ENCODE data around the gene TRIM2. TPM values are rescaled to one million over a fixed set of nuclear protein-coding genes. Genes with fewer than 3 reads are reported as not detected.

Gene TRIM2
- total RNA-seq, 4 donors from 2014 or later = 5.8 to 18.9 (median 14.9) TPM

GRCh38 chr4:153169776-153170175 is 34.5 kb upstream of the TRIM2 start:
- TF ChIP-seq, protein P1, sequence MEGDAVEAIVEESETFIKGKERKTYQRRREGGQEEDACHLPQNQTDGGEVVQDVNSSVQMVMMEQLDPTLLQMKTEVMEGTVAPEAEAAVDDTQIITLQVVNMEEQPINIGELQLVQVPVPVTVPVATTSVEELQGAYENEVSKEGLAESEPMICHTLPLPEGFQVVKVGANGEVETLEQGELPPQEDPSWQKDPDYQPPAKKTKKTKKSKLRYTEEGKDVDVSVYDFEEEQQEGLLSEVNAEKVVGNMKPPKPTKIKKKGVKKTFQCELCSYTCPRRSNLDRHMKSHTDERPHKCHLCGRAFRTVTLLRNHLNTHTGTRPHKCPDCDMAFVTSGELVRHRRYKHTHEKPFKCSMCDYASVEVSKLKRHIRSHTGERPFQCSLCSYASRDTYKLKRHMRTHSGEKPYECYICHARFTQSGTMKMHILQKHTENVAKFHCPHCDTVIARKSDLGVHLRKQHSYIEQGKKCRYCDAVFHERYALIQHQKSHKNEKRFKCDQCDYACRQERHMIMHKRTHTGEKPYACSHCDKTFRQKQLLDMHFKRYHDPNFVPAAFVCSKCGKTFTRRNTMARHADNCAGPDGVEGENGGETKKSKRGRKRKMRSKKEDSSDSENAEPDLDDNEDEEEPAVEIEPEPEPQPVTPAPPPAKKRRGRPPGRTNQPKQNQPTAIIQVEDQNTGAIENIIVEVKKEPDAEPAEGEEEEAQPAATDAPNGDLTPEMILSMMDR (IDR thresholded peaks at IDR 0.05) = no peak

DNA sequence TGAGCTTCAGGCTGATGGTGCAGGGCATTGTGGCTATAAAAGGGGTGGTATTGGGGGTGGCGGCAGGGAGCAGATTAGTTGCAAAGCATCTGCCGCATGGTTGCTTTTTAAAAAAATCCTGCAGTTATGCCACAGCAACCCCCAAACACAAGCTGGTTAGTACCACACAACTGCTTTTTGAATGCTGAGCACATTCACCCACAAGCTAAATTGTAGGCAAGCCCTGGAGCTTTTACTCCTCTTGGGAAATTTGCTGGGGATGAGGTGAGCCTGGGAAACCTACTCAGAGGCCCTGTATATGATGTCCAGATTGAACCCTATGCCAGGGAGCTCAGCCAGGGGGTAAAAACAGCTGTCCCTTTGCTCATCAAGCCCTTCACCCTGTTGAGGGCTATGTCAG is 33.8 kb upstream of the TRIM2 start:
- Histone ChIP-seq H3K9me3 (no peaks in the 10 kb centered on the region), H3K4me1 (no peaks in the 10 kb centered on the region), H3K4me3 (no peak overlapping the region), H3K27ac (no peak overlapping the region), H3K36me3 (no peaks in the 10 kb centered on the region), H3K27me3 (no peaks in the 10 kb centered on the region)
- intact Hi-C loops (cut with DNase I) = no loop called here
- TF ChIP-seq POLR2A (IDR thresholded peaks at IDR 0.05) = no peak
- TF ChIP-seq, protein P1 (IDR thresholded peaks at IDR 0.05) = no peak
- 96 to 100% methylated on average over 2 of the region's 2 CpGs for WGBS, 2 donors
- DNase-seq = no peak

More at GRCh38 chr4:153169776-153170175, 34.5 kb upstream of the TRIM2 start:
- intact Hi-C loops (cut with DNase I) = no loop called here
- Histone ChIP-seq H3K36me3 (no peaks in the 10 kb centered on the region), H3K9me3 (no peaks in the 10 kb centered on the region), H3K27ac (no peak overlapping the region), H3K4me1 (no peaks in the 10 kb centered on the region), H3K4me3 (no peak overlapping the region), H3K27me3 (no peaks in the 10 kb centered on the region)
- 71 to 87% methylated on average over 8 of the region's 8 CpGs for WGBS, 2 donors
- DNase-seq = no peak

- WGBS, 2 donors = 93 to 98% methylated on average over 20 to 22 of the region's 22 CpGs
- Histone ChIP-seq H3K36me3 (no peaks in the 10 kb centered on the region), H3K4me3 (no peak overlapping the region), H3K4me1 (no peaks in the 10 kb centered on the region), H3K27me3 (no peaks in the 10 kb centered on the region), H3K27ac (no peak overlapping the region), H3K9me3 (no peaks in the 10 kb centered on the region)
- DNase-seq = no peak
- TF ChIP-seq POLR2A (IDR thresholded peaks at IDR 0.05) = no peak
- TF ChIP-seq, protein P1 (IDR thresholded peaks at IDR 0.05) = no peak
- intact Hi-C loops (cut with DNase I) = no loop called here
Measured at GRCh38 chr4:153174821-153175567, 29.2 kb upstream of the TRIM2 start.

GRCh38 chr4:153176938-153177337 is 27.3 kb upstream of the TRIM2 start:
- no peak overlapping the region for H3K4me3 ChIP-seq
- no peaks in the 10 kb centered on the region for H3K27me3 ChIP-seq
- no peaks in the 10 kb centered on the region for H3K36me3 ChIP-seq
- H3K27ac ChIP-seq = no peak overlapping the region
- WGBS, 2 donors = 71 to 72% methylated on average over 3 of the region's 3 CpGs
- H3K9me3 ChIP-seq = no peaks in the 10 kb centered on the region
- DNase-seq = no peak
- peaks cover 0 to 9% (median 0%) of the 10 kb centered on the region in 3 donors for H3K4me1 ChIP-seq
- intact Hi-C loops (cut with DNase I) = no loop called here
- no peak for TF ChIP-seq POLR2A (IDR thresholded peaks at IDR 0.05)
- TF ChIP-seq, protein P1 (IDR thresholded peaks at IDR 0.05) = no peak

DNA sequence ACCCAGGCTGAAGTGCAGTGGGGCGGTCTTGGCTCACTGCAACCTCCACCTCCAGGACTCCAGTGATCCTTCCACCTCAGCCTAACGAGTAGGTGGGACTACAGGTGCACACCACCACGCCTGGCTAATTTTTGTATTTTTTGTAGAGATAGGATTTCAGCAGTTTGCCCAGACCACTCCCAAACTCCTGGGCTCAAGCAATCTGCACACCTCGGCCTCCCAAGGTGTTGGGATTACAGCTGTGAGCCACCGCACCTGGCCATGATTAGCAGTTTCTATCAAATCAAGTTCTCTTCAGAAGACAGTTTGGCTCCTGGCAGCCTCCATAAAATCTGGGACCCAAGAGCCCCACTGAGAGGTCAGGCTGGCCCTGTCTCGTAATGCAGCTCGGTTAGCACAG is 26.4 kb upstream of the TRIM2 start:
- Histone ChIP-seq H3K36me3 (no peaks in the 10 kb centered on the region), H3K9me3 (no peaks in the 10 kb centered on the region), H3K4me1 (peaks cover 0 to 11% (median 0%) of the 10 kb centered on the region in 3 donors), H3K27ac (no peak overlapping the region), H3K4me3 (no peak overlapping the region), H3K27me3 (peaks cover 0 to 3% (median 0%) of the 10 kb centered on the region in 4 donors)
- TF ChIP-seq POLR2A (IDR thresholded peaks at IDR 0.05) = no peak
- TF ChIP-seq, protein P1 (IDR thresholded peaks at IDR 0.05) = no peak
- intact Hi-C loops (cut with DNase I) = no loop called here
- no peak for DNase-seq
- 94 to 100% methylated on average over 5 to 7 of the region's 7 CpGs for WGBS, 2 donors
